Peyer's patch (tissue), 4 donors: ENCODE data around the gene PDLIM1.

Experiments
- CTCF ChIP-seq, 6 experiments: fragments of 450-650 bp in 4 of 6; fragments of 200-600 bp in 2 of 6; sonication (generic) in 1 of 6; IDR thresholded peaks; one replicate each; pipeline ENCODE4 v1.5.1; 2017 to 2019; ENCODE audit warnings: antibody characterized with exemption in 6 of 6, mild to moderate bottlenecking in 3 of 6, moderate library complexity in 1 of 6
- POLR2A ChIP-seq, 2 donors: fragments of 450-650 bp; IDR thresholded peaks; one replicate each; pipeline ENCODE4 v1.5.1; 2017; ENCODE audit warnings: antibody characterized with exemption in 2 of 2, mild to moderate bottlenecking in 2 of 2, moderate library complexity in 2 of 2

- no peak for TF ChIP-seq POLR2A (IDR thresholded peaks at IDR 0.05)
- no peak for TF ChIP-seq CTCF (IDR thresholded peaks at IDR 0.05)
These were observed 41.8 kb downstream of the PDLIM1 start for GRCh38 chr10:95248989-95249388.
